ENCODE results near the gene CAPN5.

CAPN5 gene

GRCh38 chr11:77083566-77084245 lies 16.9 kb downstream of the CAPN5 start:
- Histone ChIP-seq H3K9ac (ENCODE audit: low read depth, low read length, poor library complexity, severe bottlenecking) (peak overlapping the region; percentile 69), H3K79me2 (ENCODE audit: insufficient read depth, low read length) (peaks cover 20% of the 10 kb centered on the region; the same call in 1 of the 2 replicates), H3K9me3 (ENCODE audit: insufficient read depth, low read depth, low read length) (no peaks in the 10 kb centered on the region), H3K4me1 (ENCODE audit: insufficient read depth, low read length, poor library complexity, severe bottlenecking) (peaks cover 59% of the 10 kb centered on the region), H3K27me3 (ENCODE audit: insufficient read depth, low read length, poor library complexity, severe bottlenecking) (no peaks in the 10 kb centered on the region), H3K36me3 (ENCODE audit: insufficient read depth, low read length) (no peaks in the 10 kb centered on the region; the same call in 1 of the 2 replicates), H4K20me1 (ENCODE audit: insufficient read depth, low read length, poor library complexity, severe bottlenecking) (no peaks in the 10 kb centered on the region), H3F3A (ENCODE audit: low read depth) (no peaks in the 10 kb centered on the region), H3K4me3 (ENCODE audit: low read length, poor library complexity, severe bottlenecking) (peak overlapping the region; percentile 73), H2AFZ (ENCODE audit: low read length) (no peak overlapping the region), H3K4me2 (ENCODE audit: low read depth, low read length, poor library complexity, severe bottlenecking) (peak overlapping the region; percentile 89), H3K9me2 (replicated peaks; ENCODE audit: low read depth, low read length) (no peaks in the 10 kb centered on the region)
- TF ChIP-seq EZH2phosphoT487 (IDR thresholded peaks at IDR 0.05; ENCODE audit: borderline replicate concordance) = no peak
- TF ChIP-seq, protein P1, sequence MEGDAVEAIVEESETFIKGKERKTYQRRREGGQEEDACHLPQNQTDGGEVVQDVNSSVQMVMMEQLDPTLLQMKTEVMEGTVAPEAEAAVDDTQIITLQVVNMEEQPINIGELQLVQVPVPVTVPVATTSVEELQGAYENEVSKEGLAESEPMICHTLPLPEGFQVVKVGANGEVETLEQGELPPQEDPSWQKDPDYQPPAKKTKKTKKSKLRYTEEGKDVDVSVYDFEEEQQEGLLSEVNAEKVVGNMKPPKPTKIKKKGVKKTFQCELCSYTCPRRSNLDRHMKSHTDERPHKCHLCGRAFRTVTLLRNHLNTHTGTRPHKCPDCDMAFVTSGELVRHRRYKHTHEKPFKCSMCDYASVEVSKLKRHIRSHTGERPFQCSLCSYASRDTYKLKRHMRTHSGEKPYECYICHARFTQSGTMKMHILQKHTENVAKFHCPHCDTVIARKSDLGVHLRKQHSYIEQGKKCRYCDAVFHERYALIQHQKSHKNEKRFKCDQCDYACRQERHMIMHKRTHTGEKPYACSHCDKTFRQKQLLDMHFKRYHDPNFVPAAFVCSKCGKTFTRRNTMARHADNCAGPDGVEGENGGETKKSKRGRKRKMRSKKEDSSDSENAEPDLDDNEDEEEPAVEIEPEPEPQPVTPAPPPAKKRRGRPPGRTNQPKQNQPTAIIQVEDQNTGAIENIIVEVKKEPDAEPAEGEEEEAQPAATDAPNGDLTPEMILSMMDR (conservative IDR thresholded peaks at IDR 0.05; ENCODE audit: low read length) = no peak

DNA sequence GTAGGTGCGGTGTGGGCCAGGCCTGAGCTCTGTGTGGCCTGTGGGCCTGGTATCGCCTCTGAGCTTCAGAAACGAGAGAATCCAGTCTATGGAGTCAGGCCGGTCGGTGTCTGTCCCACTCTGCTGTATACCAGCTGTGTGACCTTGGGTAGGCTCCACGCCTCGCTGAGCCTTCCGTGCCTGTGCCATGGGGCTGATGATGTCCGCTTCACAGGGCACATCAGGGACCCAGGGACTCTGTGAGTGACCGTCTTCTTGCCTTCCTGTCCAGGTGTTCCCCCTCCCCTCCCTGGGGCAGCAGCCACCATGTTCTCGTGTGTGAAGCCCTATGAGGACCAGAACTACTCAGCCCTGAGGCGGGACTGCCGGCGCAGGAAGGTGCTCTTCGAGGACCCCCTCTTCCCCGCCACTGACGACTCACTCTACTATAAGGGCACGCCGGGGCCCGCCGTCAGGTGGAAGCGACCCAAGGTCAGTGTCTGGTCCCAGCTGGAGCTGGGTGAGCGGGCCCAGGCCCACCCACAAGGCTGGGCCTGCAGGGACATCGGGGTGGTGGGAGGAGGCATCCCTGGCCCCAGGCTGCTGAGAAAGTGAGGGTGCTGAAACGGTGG lies 17.9 kb downstream of the CAPN5 start:
- H3K4me2 ChIP-seq (ENCODE audit: low read depth, low read length, poor library complexity, severe bottlenecking) = no peak overlapping the region
- H3K27me3 ChIP-seq (ENCODE audit: insufficient read depth, low read length, poor library complexity, severe bottlenecking) = no peaks in the 10 kb centered on the region
- H3K4me3 ChIP-seq (ENCODE audit: low read length, poor library complexity, severe bottlenecking) = no peak overlapping the region
- H3K9me3 ChIP-seq (ENCODE audit: insufficient read depth, low read depth, low read length) = no peaks in the 10 kb centered on the region
- H3K9ac ChIP-seq (ENCODE audit: low read depth, low read length, poor library complexity, severe bottlenecking) = no peak overlapping the region
- H4K20me1 ChIP-seq (ENCODE audit: insufficient read depth, low read length, poor library complexity, severe bottlenecking) = no peaks in the 10 kb centered on the region
- no peaks in the 10 kb centered on the region for H3F3A ChIP-seq (ENCODE audit: low read depth)
- no peaks in the 10 kb centered on the region for H3K9me2 ChIP-seq (replicated peaks; ENCODE audit: low read depth, low read length)
- H3K79me2 ChIP-seq (ENCODE audit: insufficient read depth, low read length) = peaks cover 15% of the 10 kb centered on the region; the same call in 1 of the 2 replicates
- H3K36me3 ChIP-seq (ENCODE audit: insufficient read depth, low read length) = no peaks in the 10 kb centered on the region; the same call in 1 of the 2 replicates
- no peak overlapping the region for H2AFZ ChIP-seq (ENCODE audit: low read length)
- H3K4me1 ChIP-seq (ENCODE audit: insufficient read depth, low read length, poor library complexity, severe bottlenecking) = peaks cover 52% of the 10 kb centered on the region
- TF ChIP-seq, protein P1 (conservative IDR thresholded peaks at IDR 0.05; ENCODE audit: low read length) = no peak
- TF ChIP-seq EZH2phosphoT487 (IDR thresholded peaks at IDR 0.05; ENCODE audit: borderline replicate concordance) = no peak

DNA sequence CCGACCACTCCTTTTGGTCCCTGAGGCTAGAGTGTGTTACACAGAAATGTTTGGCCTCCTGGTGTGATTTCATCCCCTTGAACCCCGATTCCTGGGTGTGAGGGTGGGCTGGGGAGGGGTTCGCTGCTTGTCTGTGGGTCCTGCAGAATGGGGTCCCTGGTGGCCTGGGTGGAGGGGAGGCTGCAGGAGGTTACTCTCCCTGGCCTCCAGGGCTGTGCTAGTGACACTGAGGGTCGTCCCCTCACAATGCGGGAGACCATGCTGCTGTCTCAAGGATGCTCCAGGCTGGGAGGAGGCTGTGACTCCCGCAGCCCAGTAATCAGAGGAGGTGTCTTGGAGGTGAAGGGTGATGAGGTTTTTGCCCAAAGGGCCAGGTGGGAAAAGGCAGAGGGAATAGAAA lies 18.9 kb downstream of the CAPN5 start:
- Histone ChIP-seq H3K4me2 (ENCODE audit: low read depth, low read length, poor library complexity, severe bottlenecking) (no peak overlapping the region), H3K79me2 (ENCODE audit: insufficient read depth, low read length) (peaks cover 12% of the 10 kb centered on the region; the same call in 1 of the 2 replicates), H3K36me3 (ENCODE audit: insufficient read depth, low read length) (no peaks in the 10 kb centered on the region; the same call in 1 of the 2 replicates), H3K4me3 (ENCODE audit: low read length, poor library complexity, severe bottlenecking) (no peak overlapping the region), H2AFZ (ENCODE audit: low read length) (no peak overlapping the region), H3K9me2 (replicated peaks; ENCODE audit: low read depth, low read length) (no peaks in the 10 kb centered on the region), H3F3A (ENCODE audit: low read depth) (no peaks in the 10 kb centered on the region), H3K9me3 (ENCODE audit: insufficient read depth, low read depth, low read length) (no peaks in the 10 kb centered on the region), H4K20me1 (ENCODE audit: insufficient read depth, low read length, poor library complexity, severe bottlenecking) (no peaks in the 10 kb centered on the region), H3K27me3 (ENCODE audit: insufficient read depth, low read length, poor library complexity, severe bottlenecking) (no peaks in the 10 kb centered on the region), H3K9ac (ENCODE audit: low read depth, low read length, poor library complexity, severe bottlenecking) (no peak overlapping the region), H3K4me1 (ENCODE audit: insufficient read depth, low read length, poor library complexity, severe bottlenecking) (peaks cover 44% of the 10 kb centered on the region)
- TF ChIP-seq, protein P1 (conservative IDR thresholded peaks at IDR 0.05; ENCODE audit: low read length) = no peak
- TF ChIP-seq EZH2phosphoT487 (IDR thresholded peaks at IDR 0.05; ENCODE audit: borderline replicate concordance) = no peak
